HEK293T (cell line): ENCODE results near the gene TSPAN9.

Source experiments
- BHLHE40 ChIP-seq: fragments of 450-650 bp; IDR thresholded peaks from 2 replicates; pipeline ENCODE4 v1.6.1; 2016; ENCODE audit warnings: mild to moderate bottlenecking, moderate library complexity, borderline replicate concordance
- CTBP1 ChIP-seq: fragments of 450-650 bp; IDR thresholded peaks from 2 replicates; pipeline ENCODE4 v1.6.1; 2016; ENCODE audit warnings: borderline replicate concordance
- FOXM1 ChIP-seq: fragments of 450-650 bp; IDR thresholded peaks from 2 replicates; pipeline ENCODE4 v1.6.1; 2017; ENCODE audit warnings: mild to moderate bottlenecking, borderline replicate concordance
- HDGF ChIP-seq: fragments of 450-650 bp; IDR thresholded peaks from 2 replicates; pipeline ENCODE4 v1.6.1; 2017; ENCODE audit warnings: antibody characterized with exemption, borderline replicate concordance
- L3MBTL2 ChIP-seq: fragments of 450-650 bp; conservative IDR thresholded peaks from 2 replicates; pipeline ENCODE4 v1.6.1; 2016; ENCODE audit warnings: mild to moderate bottlenecking
- SUZ12 ChIP-seq: fragments of 450-650 bp; IDR thresholded peaks from 2 replicates; pipeline ENCODE4 v1.6.1; 2016; ENCODE audit warnings: mild to moderate bottlenecking
- ZNF384 ChIP-seq: fragments of 450-650 bp; IDR thresholded peaks from 2 replicates; pipeline ENCODE4 v1.6.1; 2016

- TF ChIP-seq L3MBTL2 (no peak), BHLHE40 (no peak), FOXM1 (no peak), ZNF384 (no peak), HDGF (no peak), CTBP1 (no peak), SUZ12 (no peak)
Observed at GRCh38 chr12:3226264-3226663, 149.1 kb downstream of the TSPAN9 start.
